GM12865 (cell line): ENCODE data around the gene EIPR1.

Experiments
- DNase-seq: peaks from one replicate; pipeline ENCODE4 v3.0.0; 2010; ENCODE audit warnings: low read depth
- H3K4me3 ChIP-seq: 2 replicates; pipeline ENCODE4 v1.5.1; 2011; ENCODE audit warnings: mild to moderate bottlenecking, low read depth, low read length, control low read depth
- CTCF ChIP-seq: IDR thresholded peaks from 2 replicates; pipeline ENCODE4 v1.5.1; 2011; ENCODE audit warnings: low read length, control low read depth, low read depth, inconsistent platforms; ENCODE audit not compliant: insufficient read depth; ENCODE audit errors: missing control alignments

Gene EIPR1

GRCh38 chr2:3208179-3208578 is 169.4 kb downstream of the EIPR1 start:
- H3K4me3 ChIP-seq = no peak overlapping the region
- no peak for TF ChIP-seq CTCF
- no peak for DNase-seq

GRCh38 chr2:3207091-3207491 is 170.5 kb downstream of the EIPR1 start:
- no peak for TF ChIP-seq CTCF
- no peak overlapping the region for H3K4me3 ChIP-seq

GRCh38 chr2:3205845-3206244 is 171.8 kb downstream of the EIPR1 start:
- no peak for DNase-seq
- H3K4me3 ChIP-seq = no peak overlapping the region
- no peak for TF ChIP-seq CTCF

More at GRCh38 chr2:3207091-3207491, 170.5 kb downstream of the EIPR1 start:
- DNase-seq = no peak

- DNase-seq = no peak
- no peak for TF ChIP-seq CTCF
- no peak overlapping the region for H3K4me3 ChIP-seq
Measured at GRCh38 chr2:3204031-3204821, 173.4 kb downstream of the EIPR1 start.

GRCh38 chr2:3203497-3204019 is 174.1 kb downstream of the EIPR1 start:
- no peak overlapping the region for H3K4me3 ChIP-seq
- TF ChIP-seq CTCF = no peak
- no peak for DNase-seq

- H3K4me3 ChIP-seq = no peak overlapping the region
- DNase-seq = no peak
- no peak for TF ChIP-seq CTCF
Measured at GRCh38 chr2:3202926-3203325, 174.7 kb downstream of the EIPR1 start.

- DNase-seq = no peak
- no peak overlapping the region for H3K4me3 ChIP-seq
- TF ChIP-seq CTCF = no peak
Measured at GRCh38 chr2:3201281-3201680, 176.3 kb downstream of the EIPR1 start.
